OCI-LY7 (cell line): ENCODE results near the gene CLDN20.

Experiments used
- EZH2phosphoT487 ChIP-seq: fragments of 200-600 bp; sonication (generic); IDR thresholded peaks from 2 replicates; pipeline ENCODE4 v1.6.1; 2018; ENCODE audit warnings: low read depth, borderline replicate concordance, mild to moderate bottlenecking, mixed run types, antibody characterized with exemption, low read length, moderate library complexity, mixed read lengths
- TF ChIP-seq, protein P1 (sequence below): fragments of 200-600 bp; sonication (generic); conservative IDR thresholded peaks from 2 replicates; pipeline ENCODE4 v1.5.1; 2014; ENCODE audit warnings: mild to moderate bottlenecking, antibody characterized with exemption, low read length, moderate library complexity, mixed read lengths

DNA sequence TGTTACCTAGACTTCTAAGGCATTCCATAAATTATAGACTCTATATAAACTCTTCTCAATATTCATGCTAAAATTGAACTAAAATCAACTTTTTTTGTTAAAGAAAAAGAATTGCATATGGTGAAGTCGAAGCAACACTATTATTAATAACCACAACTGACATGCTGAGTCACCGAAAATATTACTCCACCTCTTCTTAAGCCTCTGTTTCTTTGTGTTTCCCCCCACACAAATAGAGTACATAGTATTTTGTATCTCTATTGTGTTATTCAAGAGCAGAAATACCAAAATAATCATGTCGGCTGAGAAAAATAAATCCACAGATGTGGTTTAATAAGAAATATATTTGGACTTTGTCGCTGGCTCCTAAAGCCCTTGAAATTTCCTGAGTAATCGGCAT lies 26.7 kb downstream of the CLDN20 start:
- TF ChIP-seq, protein P1, sequence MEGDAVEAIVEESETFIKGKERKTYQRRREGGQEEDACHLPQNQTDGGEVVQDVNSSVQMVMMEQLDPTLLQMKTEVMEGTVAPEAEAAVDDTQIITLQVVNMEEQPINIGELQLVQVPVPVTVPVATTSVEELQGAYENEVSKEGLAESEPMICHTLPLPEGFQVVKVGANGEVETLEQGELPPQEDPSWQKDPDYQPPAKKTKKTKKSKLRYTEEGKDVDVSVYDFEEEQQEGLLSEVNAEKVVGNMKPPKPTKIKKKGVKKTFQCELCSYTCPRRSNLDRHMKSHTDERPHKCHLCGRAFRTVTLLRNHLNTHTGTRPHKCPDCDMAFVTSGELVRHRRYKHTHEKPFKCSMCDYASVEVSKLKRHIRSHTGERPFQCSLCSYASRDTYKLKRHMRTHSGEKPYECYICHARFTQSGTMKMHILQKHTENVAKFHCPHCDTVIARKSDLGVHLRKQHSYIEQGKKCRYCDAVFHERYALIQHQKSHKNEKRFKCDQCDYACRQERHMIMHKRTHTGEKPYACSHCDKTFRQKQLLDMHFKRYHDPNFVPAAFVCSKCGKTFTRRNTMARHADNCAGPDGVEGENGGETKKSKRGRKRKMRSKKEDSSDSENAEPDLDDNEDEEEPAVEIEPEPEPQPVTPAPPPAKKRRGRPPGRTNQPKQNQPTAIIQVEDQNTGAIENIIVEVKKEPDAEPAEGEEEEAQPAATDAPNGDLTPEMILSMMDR = no peak
- TF ChIP-seq EZH2phosphoT487 = no peak
